NCI-H460 (cell line): ENCODE measurements around the gene COL4A1. TPM values are rescaled to one million over a fixed set of nuclear protein-coding genes. Genes with fewer than 3 reads are reported as not detected.

Experiments used
- DNase-seq: peaks from one replicate; pipeline ENCODE4 v3.0.0-alpha.2; 2016; ENCODE audit warnings: low read depth; ENCODE audit errors: extremely low read depth
- total RNA-seq: library from RNA; depleted of rRNA; stranded (reverse); fragments of >200 nt; shearing (Covaris generic); gene quantifications from 2 replicates; pipeline ENCODE4 v1.2.3, GENCODE V29; 2014

COL4A1 gene
- total RNA-seq, 1 experiment from 2014 or later = 7.3 TPM

DNA sequence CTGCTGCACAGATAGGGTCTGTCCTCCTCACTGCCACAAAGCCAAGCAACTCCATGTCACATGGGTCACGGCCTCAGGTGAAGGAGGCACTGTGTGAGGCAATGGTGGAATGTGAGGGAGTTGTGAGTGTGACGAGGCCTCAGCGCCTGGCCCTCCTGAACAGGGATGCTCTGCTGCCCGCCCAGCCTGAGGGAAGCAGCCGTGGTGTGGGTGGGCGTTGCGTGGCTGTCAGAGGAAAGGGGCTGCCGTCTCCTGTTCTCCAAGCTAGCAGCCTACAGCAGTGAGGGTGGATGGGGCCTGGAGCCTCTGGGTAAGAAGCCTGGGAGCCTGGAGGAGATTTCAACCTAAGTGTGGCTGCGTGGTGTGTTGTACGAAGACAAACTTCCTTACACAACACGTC is 125.0 kb downstream of the COL4A1 start:
- no peak for DNase-seq

DNA sequence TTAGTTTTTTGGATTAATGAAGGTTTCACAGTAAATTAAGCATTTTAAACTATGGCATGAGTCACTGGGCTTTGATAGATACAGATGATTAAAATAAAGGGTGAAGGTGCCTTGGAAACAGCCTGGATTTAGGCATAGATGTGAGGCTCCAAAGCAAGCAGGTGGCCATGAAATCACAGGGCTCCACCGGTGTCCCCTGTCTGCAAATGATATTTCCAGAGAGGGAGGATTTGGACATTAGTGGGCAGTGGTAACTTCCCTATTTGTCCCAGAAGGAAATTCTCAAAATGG is 127.2 kb downstream of the COL4A1 start:
- DNase-seq = no peak

GRCh38 chr13:110179116-110179856 is 127.7 kb downstream of the COL4A1 start:
- no peak for DNase-seq

GRCh38 chr13:110177790-110178189 is 129.2 kb downstream of the COL4A1 start:
- no peak for DNase-seq

- no peak for DNase-seq
Observed at GRCh38 chr13:110176431-110176830, 130.5 kb downstream of the COL4A1 start.

DNA sequence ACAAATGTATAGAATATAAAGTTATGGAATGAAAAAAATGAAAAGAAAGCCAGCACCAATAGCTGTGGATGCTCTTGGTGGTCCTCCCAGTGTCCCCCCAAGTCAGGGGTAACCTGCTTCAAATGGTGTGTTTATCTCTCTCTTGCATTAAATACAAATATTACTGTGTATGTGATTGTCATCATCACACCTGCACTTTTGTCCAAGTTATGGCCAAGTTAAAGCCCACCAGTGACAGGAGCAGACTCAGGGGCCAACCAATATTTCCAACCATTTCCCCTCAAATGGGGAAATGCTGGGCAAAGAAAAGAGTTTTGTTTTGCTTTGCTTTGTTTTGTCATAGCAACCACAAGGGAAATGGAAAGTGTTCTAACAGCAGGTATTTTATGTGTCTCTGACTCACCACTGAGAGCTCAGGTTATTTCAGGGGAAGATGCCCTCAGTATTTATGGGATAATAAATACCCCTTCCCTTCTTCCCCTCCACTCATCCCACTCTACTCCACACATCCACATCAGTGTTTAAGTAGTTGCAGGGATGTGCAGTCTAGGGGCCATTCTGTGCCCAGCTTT is 133.6 kb downstream of the COL4A1 start:
- DNase-seq = no peak

- DNase-seq = no peak
Observed at GRCh38 chr13:110170882-110171281, 136.1 kb downstream of the COL4A1 start.

DNA sequence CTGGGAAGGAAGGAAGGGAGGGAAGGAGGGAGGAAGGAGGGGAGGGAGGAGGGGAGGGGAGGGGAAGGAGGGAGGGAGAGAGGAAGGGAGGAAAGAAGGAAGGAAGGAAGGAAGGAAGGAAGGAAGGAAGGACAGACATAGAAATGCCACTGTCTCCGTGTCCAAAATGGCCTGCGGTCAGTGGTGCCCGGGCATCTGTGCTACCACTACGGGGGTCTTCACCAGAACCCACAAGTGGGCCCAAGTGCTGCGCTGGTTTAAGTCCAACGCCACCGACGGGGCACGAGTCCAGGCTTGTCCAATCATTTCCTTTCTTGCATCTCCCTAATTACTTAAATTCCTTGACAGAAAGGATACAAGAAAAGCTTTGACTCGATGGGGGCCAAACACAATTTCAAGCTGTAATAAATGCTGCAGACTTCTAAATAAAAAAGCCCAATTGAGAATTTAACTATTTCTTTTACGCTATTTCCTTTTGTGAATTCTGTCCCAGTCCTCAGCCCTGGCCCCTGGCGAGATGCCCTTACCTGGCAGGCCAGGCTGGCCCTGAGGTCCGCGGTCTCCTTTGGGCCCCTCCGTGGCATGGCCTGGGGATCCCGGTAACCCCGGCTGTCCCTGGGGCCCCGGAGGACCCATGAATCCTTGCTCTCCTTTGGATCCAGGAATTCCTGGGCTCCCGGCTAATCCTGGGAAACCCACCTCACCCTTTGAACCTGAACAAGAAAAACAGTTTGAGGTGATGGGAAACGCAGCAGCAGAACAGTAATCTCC is 136.8 kb downstream of the COL4A1 start:
- no peak for DNase-seq

- no peak for DNase-seq
Observed at GRCh38 chr13:110168999-110169933, 137.7 kb downstream of the COL4A1 start.

DNA sequence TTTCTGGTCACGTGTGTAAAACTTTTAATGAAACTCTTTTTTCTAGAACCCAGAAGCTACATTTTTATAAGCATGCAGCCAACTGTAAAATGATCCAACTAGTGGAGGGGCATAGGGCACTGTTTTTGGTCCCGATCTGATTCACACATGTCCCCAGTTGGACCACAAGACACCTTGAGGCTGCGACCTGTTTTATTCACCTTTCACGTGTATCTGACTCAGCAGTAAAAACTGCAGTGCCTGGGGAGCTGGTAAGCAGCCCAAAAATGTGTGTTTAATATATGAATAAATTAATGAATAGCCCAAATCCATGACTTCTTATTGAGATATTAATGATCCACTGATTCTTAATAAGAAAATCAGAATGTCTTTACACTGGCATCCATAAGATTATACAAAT is 140.4 kb downstream of the COL4A1 start:
- DNase-seq = no peak

DNA sequence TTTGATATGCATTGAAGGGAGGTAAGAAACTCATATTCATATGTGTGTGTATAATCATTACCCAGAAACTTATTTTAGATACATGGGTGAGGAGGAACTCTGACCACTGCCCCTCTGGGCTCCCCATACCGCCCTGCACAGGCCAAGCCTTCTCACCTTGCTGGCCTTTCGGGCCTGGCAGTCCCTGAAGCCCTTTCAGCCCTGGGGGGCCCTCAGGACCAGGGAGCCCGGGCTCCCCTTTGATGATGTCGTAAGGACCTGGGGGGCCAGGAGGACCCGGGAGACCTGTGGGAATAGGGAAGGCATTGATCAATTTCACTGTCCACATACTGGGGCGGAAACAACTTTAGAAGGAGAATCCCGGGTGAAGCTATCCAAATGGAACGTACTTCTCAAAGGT is 142.3 kb downstream of the COL4A1 start:
- DNase-seq = no peak

DNA sequence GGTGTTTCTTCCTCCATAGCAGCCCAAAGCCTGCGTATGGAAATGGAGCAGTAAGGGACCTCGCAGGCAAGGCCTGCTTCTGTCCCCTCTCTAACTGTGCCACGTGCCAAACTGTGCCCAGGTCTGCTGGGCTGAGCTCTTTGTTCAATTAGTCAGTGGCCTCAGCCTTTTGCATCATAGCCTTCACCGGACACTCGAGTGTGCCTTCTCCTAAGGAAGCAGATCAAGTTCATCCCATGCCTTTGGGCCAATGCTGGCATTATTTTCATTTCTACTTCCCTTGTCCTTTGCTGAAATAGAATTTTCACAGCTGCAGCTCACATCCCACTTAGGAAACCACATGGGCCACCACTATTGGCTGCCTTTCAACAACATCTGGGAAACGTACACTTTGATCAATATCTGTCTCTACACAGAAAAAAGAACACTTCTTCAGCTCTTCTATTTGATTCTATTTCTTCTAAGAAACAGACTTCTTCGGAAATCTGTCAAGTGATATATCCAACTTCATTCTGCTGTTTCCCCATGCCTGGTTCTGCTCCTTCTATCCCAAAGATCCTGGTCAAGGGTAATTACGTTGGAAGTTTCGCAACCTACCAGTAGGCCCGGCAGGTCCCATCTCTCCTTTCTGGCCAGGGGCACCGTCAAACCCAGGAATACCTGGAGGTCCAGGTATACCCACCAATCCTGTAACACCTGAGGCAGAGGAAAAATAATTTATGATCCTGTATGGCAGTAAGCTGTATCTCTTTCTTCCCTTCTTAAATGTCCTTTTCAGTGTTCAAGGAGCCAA is 143.9 kb downstream of the COL4A1 start:
- DNase-seq = no peak

DNA sequence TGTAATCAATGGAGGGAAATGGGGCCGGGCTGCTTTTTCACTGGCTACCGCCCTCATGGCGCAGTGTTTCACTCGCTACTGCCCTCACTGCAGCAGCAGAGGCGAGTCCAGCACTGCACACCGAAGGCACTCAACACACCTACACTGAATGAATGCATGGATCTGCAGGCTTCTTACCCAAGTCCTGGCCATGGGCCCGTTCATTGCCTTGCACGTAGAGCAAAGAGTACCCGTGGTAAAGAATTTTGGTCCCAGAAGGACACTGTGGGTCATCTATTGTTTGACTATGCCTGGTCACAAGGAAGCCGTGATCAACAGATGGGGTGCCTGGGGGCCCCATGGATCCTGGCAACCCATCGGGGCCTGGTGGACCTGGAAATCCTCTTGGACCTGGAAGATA is 144.9 kb downstream of the COL4A1 start:
- no peak for DNase-seq

DNA sequence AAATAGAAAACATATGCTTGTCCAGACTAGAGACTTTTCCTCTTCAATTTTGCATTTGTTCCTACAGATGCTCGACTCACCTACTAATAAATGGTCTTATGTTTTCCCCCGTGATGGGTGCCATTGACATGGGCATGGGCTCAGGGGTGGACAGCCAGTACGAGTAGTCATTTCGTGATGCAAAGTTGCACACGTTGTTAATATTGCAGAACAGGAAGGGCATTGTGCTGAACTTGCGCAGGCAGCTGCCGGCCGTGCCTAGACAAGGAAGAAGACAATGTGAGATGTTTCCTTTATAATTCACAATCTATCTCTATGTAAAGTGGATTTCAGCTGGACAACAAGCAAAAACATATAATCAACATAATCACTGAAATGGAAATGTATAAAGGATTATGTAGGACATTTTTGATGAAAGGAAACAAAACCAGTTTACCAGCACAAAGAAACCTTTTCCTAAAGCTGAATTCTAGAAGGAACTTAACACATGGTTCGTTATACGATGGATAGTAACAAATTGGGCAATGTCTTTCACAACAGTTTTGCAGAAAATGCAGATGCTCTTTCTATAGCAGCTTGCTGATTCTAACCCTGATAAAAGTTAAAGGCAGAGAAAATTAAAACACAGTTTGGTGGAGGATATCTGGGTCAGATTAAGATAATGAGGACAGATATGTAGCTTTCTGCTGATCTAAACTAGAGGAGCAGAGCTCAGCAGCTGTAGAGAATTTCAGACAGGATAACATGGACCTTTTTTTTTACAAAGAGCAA is 145.7 kb downstream of the COL4A1 start:
- no peak for DNase-seq

GRCh38 chr13:110158226-110158625 is 148.7 kb downstream of the COL4A1 start:
- no peak for DNase-seq

DNA sequence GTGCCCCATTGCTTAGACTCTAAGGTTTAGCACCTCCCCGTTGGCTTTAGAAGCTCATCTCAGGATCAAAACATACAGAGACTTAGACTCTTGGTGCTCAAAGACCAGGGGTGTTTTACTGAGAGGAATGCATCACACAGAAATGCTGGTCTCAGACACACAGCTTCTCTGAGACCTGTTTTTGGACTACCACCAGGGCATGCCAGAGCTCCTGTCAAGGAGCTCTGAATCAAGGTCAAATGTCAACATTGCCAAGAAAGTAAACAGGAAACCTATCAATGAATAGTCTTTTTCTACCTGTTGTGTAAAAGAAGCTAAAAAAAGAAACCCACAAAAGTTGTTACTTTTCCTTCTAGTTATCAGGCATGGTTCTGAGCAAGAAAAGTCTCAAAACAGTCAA is 149.2 kb downstream of the COL4A1 start:
- no peak for DNase-seq

- no peak for DNase-seq
Observed at GRCh38 chr13:110156301-110157049, 150.5 kb downstream of the COL4A1 start.

DNA sequence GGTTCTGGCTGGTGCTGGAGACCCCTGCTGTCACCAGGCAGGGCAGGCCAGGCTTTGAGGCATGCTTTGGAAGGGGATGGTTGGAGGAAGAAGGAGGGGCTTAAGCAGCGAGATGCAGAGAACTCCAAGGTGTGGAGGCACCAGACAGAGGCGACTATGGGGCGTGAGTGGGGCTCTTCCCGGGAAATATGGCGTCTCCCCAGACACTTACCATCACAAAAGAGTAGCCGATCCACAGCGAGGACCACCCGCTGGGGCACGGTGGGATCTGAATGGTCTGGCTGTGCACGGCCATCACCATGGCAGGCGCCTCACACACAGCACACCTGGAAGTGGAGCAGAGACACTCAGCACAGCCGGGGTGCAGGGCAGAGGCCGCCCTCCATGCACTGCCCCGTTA is 151.9 kb downstream of the COL4A1 start:
- no peak for DNase-seq
